H9 (cell line): Measurements from ENCODE around the gene MCRIP2. TPM values are rescaled to one million over a fixed set of nuclear protein-coding genes. Genes with fewer than 3 reads are reported as not detected.

Experiments
- DNase-seq: peaks from one replicate; pipeline ENCODE4 v3.0.0-alpha.2; 2017
- H2AFZ ChIP-seq: one replicate; pipeline ENCODE4 v1.6.1; 2013; ENCODE audit warnings: mild to moderate bottlenecking, low read length, control low read depth, moderate library complexity
- H2AK5ac ChIP-seq: 2 replicates; pipeline ENCODE4 v1.6.1; 2013; ENCODE audit warnings: low read length, control low read depth, mixed read lengths; ENCODE audit not compliant: insufficient read length
- H2BK120ac ChIP-seq: one replicate; pipeline ENCODE4 v1.6.1; 2013; ENCODE audit warnings: low read depth, mild to moderate bottlenecking, low read length, control low read depth, inconsistent platforms; ENCODE audit not compliant: poor library complexity, severe bottlenecking
- H2BK12ac ChIP-seq: 2 replicates; pipeline ENCODE4 v1.6.1; 2013; ENCODE audit warnings: low read length, control low read depth, mixed read lengths, low read depth; ENCODE audit not compliant: insufficient read length
- H2BK15ac ChIP-seq: 2 replicates; pipeline ENCODE4 v1.6.1; 2013; ENCODE audit warnings: low read depth, low read length, control low read depth
- H2BK20ac ChIP-seq: one replicate; pipeline ENCODE4 v1.6.1; 2013; ENCODE audit warnings: low read depth, mild to moderate bottlenecking, low read length, control low read depth, inconsistent platforms; ENCODE audit not compliant: poor library complexity, severe bottlenecking
- H2BK5ac ChIP-seq: 2 replicates; pipeline ENCODE4 v1.6.1; 2013; ENCODE audit warnings: low read length, control low read depth, mixed read lengths; ENCODE audit not compliant: insufficient read length
- H3K14ac ChIP-seq: 2 replicates; pipeline ENCODE4 v1.6.1; 2013; ENCODE audit warnings: low read length, control low read depth; ENCODE audit not compliant: insufficient read depth
- H3K18ac ChIP-seq: 2 replicates; pipeline ENCODE4 v1.6.1; 2013; ENCODE audit warnings: low read depth, mild to moderate bottlenecking, mixed read lengths, low read length, control low read depth; ENCODE audit not compliant: insufficient read length
- H3K23ac ChIP-seq: 2 replicates; pipeline ENCODE4 v1.6.1; 2013; ENCODE audit warnings: low read length, control low read depth, mixed read lengths, low read depth; ENCODE audit not compliant: insufficient read length
- H3K23me2 ChIP-seq: 2 replicates; pipeline ENCODE4 v1.6.1; 2013; ENCODE audit warnings: low read depth, mild to moderate bottlenecking, mixed read lengths, low read length, control low read depth; ENCODE audit not compliant: insufficient read length, poor library complexity, severe bottlenecking
- H3K27ac ChIP-seq: 2 replicates; pipeline ENCODE4 v1.5.1; 2013; ENCODE audit warnings: low read length, control low read depth, mixed read lengths, low read depth; ENCODE audit not compliant: insufficient read length
- H3K27me3 ChIP-seq: 2 replicates; pipeline ENCODE4 v1.6.1; 2013; ENCODE audit warnings: low read length, control low read depth, inconsistent platforms; ENCODE audit not compliant: insufficient read depth
- H3K4ac ChIP-seq: 2 replicates; pipeline ENCODE4 v1.6.1; 2013; ENCODE audit warnings: low read depth, mild to moderate bottlenecking, control low read depth, inconsistent platforms, low read length, moderate library complexity
- H3K4me1 ChIP-seq: 2 replicates; pipeline ENCODE4 v1.6.1; 2013; ENCODE audit warnings: low read length, control low read depth, inconsistent platforms; ENCODE audit not compliant: insufficient read depth
- H3K4me2 ChIP-seq: 2 replicates; pipeline ENCODE4 v1.6.1; 2013; ENCODE audit warnings: low read length, control low read depth, mixed read lengths; ENCODE audit not compliant: insufficient read length, insufficient read depth
- H3K56ac ChIP-seq: 2 replicates; pipeline ENCODE4 v1.6.1; 2013; ENCODE audit warnings: low read depth, mild to moderate bottlenecking, mixed read lengths, low read length, control low read depth; ENCODE audit not compliant: insufficient read length
- H3K79me1 ChIP-seq: 2 replicates; pipeline ENCODE4 v1.6.1; 2013; ENCODE audit warnings: low read depth, mild to moderate bottlenecking, moderate library complexity, low read length, control low read depth, inconsistent platforms; ENCODE audit not compliant: insufficient read depth, poor library complexity, severe bottlenecking
- H3K79me2 ChIP-seq: 2 replicates; pipeline ENCODE4 v1.6.1; 2013; ENCODE audit warnings: low read length, control low read depth, inconsistent platforms; ENCODE audit not compliant: insufficient read depth
- H3K9ac ChIP-seq: 2 replicates; pipeline ENCODE4 v1.6.1; 2013; ENCODE audit warnings: low read length, control low read depth, mixed read lengths; ENCODE audit not compliant: insufficient read length; ENCODE audit errors: extremely low read depth
- H3K9me3 ChIP-seq: one replicate; pipeline ENCODE4 v1.6.1; 2013; ENCODE audit warnings: low read depth, low read length, inconsistent platforms; ENCODE audit not compliant: control insufficient read depth
- H3T11ph ChIP-seq: one replicate; pipeline ENCODE4 v1.6.1; 2013; ENCODE audit warnings: mild to moderate bottlenecking, low read length, control low read depth, inconsistent platforms
- H4K20me1 ChIP-seq: one replicate; pipeline ENCODE4 v1.6.1; 2013; ENCODE audit not compliant: control insufficient read depth, insufficient read length, insufficient read depth
- H4K5ac ChIP-seq: 2 replicates; pipeline ENCODE4 v1.6.1; 2013; ENCODE audit warnings: low read depth, mild to moderate bottlenecking, mixed read lengths, low read length, control low read depth; ENCODE audit not compliant: insufficient read length
- H4K8ac ChIP-seq: replicated peaks from 2 replicates; pipeline ENCODE4 v1.6.1; 2013; ENCODE audit warnings: low read length, control low read depth, mixed read lengths, low read depth; ENCODE audit not compliant: insufficient read length
- H4K91ac ChIP-seq: 2 replicates; pipeline ENCODE4 v1.6.1; 2013; ENCODE audit warnings: low read depth, mild to moderate bottlenecking, moderate library complexity, mixed read lengths, low read length, control low read depth; ENCODE audit not compliant: insufficient read length
- H3K27ac Mint-ChIP-seq, 3 experiments: 2 replicates in 2 of 3; 3 replicates in 1 of 3; pipeline ENCODE4 v1.8.0; 2020 to 2021; ENCODE audit warnings: mixed read lengths in 3 of 3, mild to moderate bottlenecking in 1 of 3, moderate library complexity in 1 of 3
- H3K27me3 Mint-ChIP-seq: 2 replicates; pipeline ENCODE4 v1.8.0; 2021; ENCODE audit warnings: low read depth, mild to moderate bottlenecking, moderate library complexity, mixed read lengths
- H3K36me3 Mint-ChIP-seq, 3 experiments: 2 replicates in 2 of 3; 3 replicates in 1 of 3; pipeline ENCODE4 v1.8.0; 2020 to 2021; ENCODE audit warnings: low read depth in 3 of 3, mixed read lengths in 3 of 3; ENCODE audit not compliant: insufficient read depth in 1 of 3
- H3K4me1 Mint-ChIP-seq, 2 experiments: 2 replicates each; pipeline ENCODE4 v1.8.0; 2020; ENCODE audit warnings: mixed read lengths in 2 of 2
- H3K4me3 Mint-ChIP-seq, 2 experiments: 2 replicates in 1 of 2; 3 replicates in 1 of 2; pipeline ENCODE4 v1.8.0; 2020 to 2021; ENCODE audit warnings: mild to moderate bottlenecking in 2 of 2, mixed read lengths in 2 of 2, moderate library complexity in 1 of 2
- H3K9me3 Mint-ChIP-seq, 2 experiments: 2 replicates in 1 of 2; 3 replicates in 1 of 2; pipeline ENCODE4 v1.8.0; 2020; ENCODE audit warnings: mild to moderate bottlenecking in 2 of 2, mixed read lengths in 2 of 2, moderate library complexity in 1 of 2
- CTCF ChIP-seq: fragments of 200-600 bp; sonication (generic); conservative IDR thresholded peaks from 3 replicates; pipeline ENCODE4 v1.8.0; 2021; ENCODE audit warnings: antibody characterized with exemption, mild to moderate bottlenecking
- whole genome bisulfite sequencing: extraction: QIAGEN DNeasy Blood & Tissue Kit; methylation state at CpG from one replicate; pipeline ENCODE4 v1.1.7; 2013; ENCODE audit warnings: missing lambda C conversion rate, low lambda C conversion rate, mixed read lengths; ENCODE audit not compliant: insufficient read length; ENCODE audit errors: extremely low coverage; 5-methylcytosine and 5-hydroxymethylcytosine counted together
- total RNA-seq: library from RNA; stranded (reverse); gene quantifications from 2 replicates; pipeline ENCODE4 v1.2.1, GENCODE V29; 2021

Gene MCRIP2
- total RNA-seq, 1 experiment from 2014 or later: 52.5 TPM

GRCh38 chr16:676913-677312 is 35.3 kb downstream of the MCRIP2 start:
- Histone ChIP-seq H3K27me3 (no peaks in the 10 kb centered on the region), H2AK5ac (no peak overlapping the region), H3K79me1 (no peaks in the 10 kb centered on the region), H3K56ac (no peak overlapping the region), H4K8ac (no peak overlapping the region), H3K9me3 (no peaks in the 10 kb centered on the region), H4K5ac (no peak overlapping the region), H3K23ac (no peak overlapping the region), H2BK20ac (no peak overlapping the region), H4K91ac (no peak overlapping the region), H2BK15ac (no peak overlapping the region), H3K23me2 (peaks cover 15% of the 10 kb centered on the region), H3K27ac (no peak overlapping the region), H3K4me2 (no peak overlapping the region), H2BK5ac (no peak overlapping the region), H2BK12ac (no peak overlapping the region), H2BK120ac (no peak overlapping the region), H3K9ac (no peak overlapping the region), H3K4ac (no peak overlapping the region), H3K79me2 (peaks cover 2% of the 10 kb centered on the region; the same call in 1 of the 2 replicates), H3T11ph (no peak overlapping the region), H3K14ac (no peak overlapping the region), H3K18ac (no peak overlapping the region), H3K4me1 (no peaks in the 10 kb centered on the region), H4K20me1 (no peaks in the 10 kb centered on the region), H2AFZ (no peak overlapping the region)
- Mint-ChIP-seq H3K27me3 (peaks cover 3% of the 10 kb centered on the region; the same call in 1 of the 2 replicates), H3K36me3 (peaks cover 13 to 20% (median 16%) of the 10 kb centered on the region in 3 experiments; a peak in 6 of 7 replicates), H3K9me3 (no peaks in the 10 kb centered on the region), H3K27ac (no peak overlapping the region), H3K4me1 (peaks cover 16 to 32% of the 10 kb centered on the region in 2 experiments), H3K4me3 (no peak overlapping the region; a peak in 1 of 5 replicates)
- no peak for TF ChIP-seq CTCF
- DNase-seq: no peak
- WGBS: no CpG with 5 or more reads among the region's 23 CpGs
